ENCODE results near the gene CDH9. TPM values are rescaled to one million over a fixed set of nuclear protein-coding genes. Genes with fewer than 3 reads are reported as not detected.

The CDH9 gene
- total RNA-seq, 4 donors from 2014 or later, result not detected

- TF ChIP-seq POLR2A (IDR thresholded peaks at IDR 0.05) (no peak), CTCF (IDR thresholded peaks at IDR 0.05 in 4 of 5, conservative IDR thresholded peaks at IDR 0.05 in 1 of 5) (no peak)
- Histone ChIP-seq H3K27ac (no peak overlapping the region), H3K4me3 (no peak overlapping the region), H3K4me1 (no peaks in the 10 kb centered on the region), H3K27me3 (no peaks in the 10 kb centered on the region), H3K9me3 (no peaks in the 10 kb centered on the region), H3K36me3 (no peaks in the 10 kb centered on the region)
- intact Hi-C loops (cut with DNase I; ENCODE audit: low total_unique reads), result no loop called here
- ATAC-seq (no peak), DNase-seq (no peak)
- in situ Hi-C loops (cut with MboI; ENCODE audit: low sequenced_read_pairs in 4 of 4), result no loop called here
Measured at GRCh38 chr5:27011274-27011673, 27.1 kb downstream of the CDH9 start.

GRCh38 chr5:27010646-27011045 lies 27.7 kb downstream of the CDH9 start:
- Histone ChIP-seq H3K27ac (no peak overlapping the region), H3K4me1 (no peaks in the 10 kb centered on the region), H3K27me3 (no peaks in the 10 kb centered on the region), H3K36me3 (no peaks in the 10 kb centered on the region), H3K4me3 (no peak overlapping the region), H3K9me3 (no peaks in the 10 kb centered on the region)
- ATAC-seq, result no peak
- intact Hi-C loops (cut with DNase I; ENCODE audit: low total_unique reads), result no loop called here
- TF ChIP-seq CTCF (IDR thresholded peaks at IDR 0.05 in 4 of 5, conservative IDR thresholded peaks at IDR 0.05 in 1 of 5), result no peak
- TF ChIP-seq POLR2A (IDR thresholded peaks at IDR 0.05), result no peak
- in situ Hi-C loops (cut with MboI; ENCODE audit: low sequenced_read_pairs in 4 of 4), result no loop called here
- DNase-seq, result no peak

- intact Hi-C loops (cut with DNase I; ENCODE audit: low total_unique reads), result no loop called here
- in situ Hi-C loops (cut with MboI; ENCODE audit: low sequenced_read_pairs in 4 of 4), result no loop called here
- no peak for DNase-seq
- Histone ChIP-seq H3K9me3 (no peaks in the 10 kb centered on the region), H3K4me1 (no peaks in the 10 kb centered on the region), H3K36me3 (no peaks in the 10 kb centered on the region), H3K27me3 (no peaks in the 10 kb centered on the region), H3K27ac (no peak overlapping the region), H3K4me3 (no peak overlapping the region)
- TF ChIP-seq POLR2A (IDR thresholded peaks at IDR 0.05), result no peak
- no peak for TF ChIP-seq CTCF (IDR thresholded peaks at IDR 0.05 in 4 of 5, conservative IDR thresholded peaks at IDR 0.05 in 1 of 5)
- ATAC-seq, result no peak
Measured at GRCh38 chr5:27009540-27009915, 28.9 kb downstream of the CDH9 start.

- Histone ChIP-seq H3K9me3 (no peaks in the 10 kb centered on the region), H3K4me3 (no peak overlapping the region), H3K27me3 (no peaks in the 10 kb centered on the region), H3K4me1 (no peaks in the 10 kb centered on the region), H3K27ac (no peak overlapping the region), H3K36me3 (no peaks in the 10 kb centered on the region)
- DNase-seq, result no peak
- no peak for ATAC-seq
- no peak for TF ChIP-seq POLR2A (IDR thresholded peaks at IDR 0.05)
- TF ChIP-seq CTCF (IDR thresholded peaks at IDR 0.05 in 4 of 5, conservative IDR thresholded peaks at IDR 0.05 in 1 of 5), result no peak
- intact Hi-C loops (cut with DNase I; ENCODE audit: low total_unique reads) (no loop called here), in situ Hi-C loops (cut with MboI; ENCODE audit: low sequenced_read_pairs in 4 of 4) (no loop called here)
Measured at GRCh38 chr5:27008604-27009539, 29.5 kb downstream of the CDH9 start.
